Left kidney (tissue), 8 donors: ENCODE results near the gene TNS1. TPM values are rescaled to one million over a fixed set of nuclear protein-coding genes. Genes with fewer than 3 reads are reported as not detected.
"Not testable (repeated sequence)": the region's sequence is repeated elsewhere in the genome, so short reads cannot be mapped to it uniquely, and the experiment has no call there.

Experiments used
- DNase-seq: peaks from one replicate; pipeline ENCODE4 v3.0.0-alpha.2; 2013
- long read RNA-seq, 8 donors: transcript quantifications; one replicate each; lab custom pipeline, GENCODE V29; 2026
- polyA plus RNA-seq: library from polyadenylated mRNA; unstranded; fragments of 120-200 nt; gene quantifications from one replicate; pipeline ENCODE4 v1.2.1, GENCODE V29; 2013; ENCODE audit not compliant: insufficient read length

TNS1 gene
- polyA plus RNA-seq, result 64.9 TPM
- long read RNA-seq, donor 1, partial matches to known transcripts, result 61 of 63 reads
- long read RNA-seq, donor 1, other reads (novel, unspliced or antisense), result 0 of 63 reads
- long read RNA-seq, donor 2, partial matches to known transcripts, result 30 of 33 reads
- long read RNA-seq, donor 2, other reads (novel, unspliced or antisense), result 0 of 33 reads
- long read RNA-seq, donor 3, partial matches to known transcripts, result 16 of 17 reads
- long read RNA-seq, donor 3, other reads (novel, unspliced or antisense), result 0 of 17 reads
- long read RNA-seq, donor 4, result 0 reads
- long read RNA-seq, donor 5, partial matches to known transcripts, result 0 of 3 reads
- long read RNA-seq, donor 5, other reads (novel, unspliced or antisense), result 0 of 3 reads
- long read RNA-seq, donor 6, partial matches to known transcripts, result 38 of 41 reads
- long read RNA-seq, donor 6, other reads (novel, unspliced or antisense), result 0 of 41 reads
- long read RNA-seq, donor 7, partial matches to known transcripts, result 32 of 36 reads
- long read RNA-seq, donor 7, other reads (novel, unspliced or antisense), result 0 of 36 reads
- long read RNA-seq, donor 8, partial matches to known transcripts, result 9 of 9 reads
- long read RNA-seq, donor 8, other reads (novel, unspliced or antisense), result 0 of 9 reads

DNA sequence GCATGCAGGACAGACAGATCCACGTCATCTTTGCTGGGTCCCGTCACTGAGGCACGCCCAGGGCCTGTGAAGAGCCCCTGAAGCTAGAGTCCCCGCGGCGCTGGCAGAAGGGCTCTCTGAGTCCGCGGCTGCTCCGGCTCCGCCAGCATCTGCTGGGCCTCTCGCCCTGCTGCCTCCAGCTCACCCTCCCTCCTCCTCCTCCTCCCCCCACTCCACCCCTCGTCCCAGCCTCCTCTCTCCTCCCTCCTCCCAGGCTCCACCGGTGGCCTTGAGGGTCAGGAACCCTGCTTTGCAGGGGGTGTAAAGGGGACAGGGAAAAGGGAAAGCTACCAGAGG is at the start of gene TNS1:
TNS1 (minus strand) TSS at position 151 of the 336 bp plus-strand sequence; CDS start at position 28, 123 bp downstream.
- no peak for DNase-seq

DNA sequence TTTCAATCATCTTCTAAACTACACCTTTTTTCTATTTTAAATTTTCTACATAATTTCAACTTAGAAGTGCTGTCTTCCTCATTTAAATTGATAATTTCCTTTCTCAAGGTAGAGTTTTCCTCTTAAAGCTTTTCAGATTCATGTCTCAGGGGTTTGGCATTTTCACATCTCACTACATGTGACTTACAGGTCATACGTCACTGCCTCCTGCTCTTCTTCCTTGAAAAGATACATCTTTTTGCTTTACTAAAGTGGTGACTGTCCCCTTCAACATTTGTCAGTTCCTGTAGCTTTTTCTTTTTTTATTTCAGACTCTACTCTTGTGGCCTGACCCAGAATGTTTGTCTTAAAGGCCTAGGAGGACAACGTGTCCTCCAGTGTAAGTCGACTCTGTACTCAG is 49.1 kb upstream of the TNS1 start:
- DNase-seq, result no peak

- no peak for DNase-seq
These were observed 44.9 kb upstream of the TNS1 start for GRCh38 chr2:218047536-218048225.

GRCh38 chr2:218046238-218046637 is 43.4 kb upstream of the TNS1 start:
- no peak for DNase-seq

GRCh38 chr2:218044599-218044998 is 41.8 kb upstream of the TNS1 start:
- not testable (repeated sequence) for DNase-seq

DNA sequence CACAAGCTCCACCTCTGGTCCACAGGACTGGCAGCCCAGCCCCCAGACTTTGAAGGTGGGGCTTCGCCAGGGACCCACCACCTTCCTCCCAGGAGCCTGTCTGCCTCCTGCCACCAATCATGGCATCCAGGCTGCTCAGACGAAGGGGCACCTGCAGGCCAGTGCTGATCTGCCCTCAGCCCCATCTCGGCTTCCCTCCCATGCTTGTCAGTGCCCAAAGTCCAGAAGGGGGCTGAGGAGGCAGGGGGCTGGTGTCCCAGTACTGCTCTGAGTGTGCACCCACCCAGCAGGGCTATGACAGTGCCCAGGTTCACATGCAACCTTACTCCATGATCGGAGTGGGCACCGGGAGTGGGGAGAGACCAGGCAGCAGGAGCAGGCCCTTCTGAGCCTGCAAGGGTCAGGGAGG is 40.9 kb upstream of the TNS1 start:
- DNase-seq, result no peak

GRCh38 chr2:218043100-218043499 is 40.3 kb upstream of the TNS1 start:
- DNase-seq, result no peak

GRCh38 chr2:218041302-218042168 is 38.7 kb upstream of the TNS1 start:
- no peak for DNase-seq

- DNase-seq, result no peak
These were observed 38.1 kb upstream of the TNS1 start for GRCh38 chr2:218040883-218041282.

DNA sequence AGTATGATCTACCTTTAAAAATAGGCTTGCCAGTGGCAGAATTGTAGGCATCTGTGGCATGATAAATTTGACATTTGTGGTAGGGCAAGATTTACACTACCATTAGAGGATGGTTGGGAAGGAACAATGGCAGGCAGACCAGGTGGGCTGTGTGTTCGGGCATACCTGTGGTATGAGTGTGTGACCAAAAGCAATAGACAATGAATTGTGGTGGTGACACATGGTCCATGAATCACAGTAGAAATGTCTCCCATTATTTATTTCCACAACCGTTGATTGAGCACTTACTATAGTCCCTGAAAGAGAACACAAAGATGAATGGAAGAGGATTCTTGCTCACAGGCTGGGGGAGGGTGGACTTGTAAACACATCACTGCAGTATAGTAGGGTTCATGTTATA is 36.4 kb upstream of the TNS1 start:
- no peak for DNase-seq

GRCh38 chr2:218036371-218036770 is 33.6 kb upstream of the TNS1 start:
- no peak for DNase-seq

GRCh38 chr2:218035463-218036100 is 32.8 kb upstream of the TNS1 start:
- no peak for DNase-seq

- peak; percentile 50 for DNase-seq
These were observed 31.9 kb upstream of the TNS1 start for GRCh38 chr2:218034497-218035213.

- no peak for DNase-seq
These were observed 31.0 kb upstream of the TNS1 start for GRCh38 chr2:218033590-218034496.

- no peak for DNase-seq
These were observed 30.4 kb upstream of the TNS1 start for GRCh38 chr2:218033208-218033589.

GRCh38 chr2:218032336-218033171 is 29.8 kb upstream of the TNS1 start:
- DNase-seq, result no peak

GRCh38 chr2:218031771-218032257 is 29.0 kb upstream of the TNS1 start:
- no peak for DNase-seq

- DNase-seq, result no peak
These were observed 28.5 kb upstream of the TNS1 start for GRCh38 chr2:218031261-218031660.
